Activated gamma-delta T cell (primary cell): ENCODE measurements around the gene PAXIP1.
A peak's percentile ranks its signal among the peaks of the same experiment; 100 is the strongest.
"Not testable (repeated sequence)": the region's sequence is repeated elsewhere in the genome, so short reads cannot be mapped to it uniquely, and the experiment has no call there.

Experiments used
- DNase-seq: peaks from one replicate; lab custom pipeline; 2025; lab: John Stamatoyannopoulos, UW
- total RNA-seq, 2 donors: gene quantifications; one replicate each; lab custom pipeline; 2026; lab: John Stamatoyannopoulos, UW

The PAXIP1 gene, protein sequence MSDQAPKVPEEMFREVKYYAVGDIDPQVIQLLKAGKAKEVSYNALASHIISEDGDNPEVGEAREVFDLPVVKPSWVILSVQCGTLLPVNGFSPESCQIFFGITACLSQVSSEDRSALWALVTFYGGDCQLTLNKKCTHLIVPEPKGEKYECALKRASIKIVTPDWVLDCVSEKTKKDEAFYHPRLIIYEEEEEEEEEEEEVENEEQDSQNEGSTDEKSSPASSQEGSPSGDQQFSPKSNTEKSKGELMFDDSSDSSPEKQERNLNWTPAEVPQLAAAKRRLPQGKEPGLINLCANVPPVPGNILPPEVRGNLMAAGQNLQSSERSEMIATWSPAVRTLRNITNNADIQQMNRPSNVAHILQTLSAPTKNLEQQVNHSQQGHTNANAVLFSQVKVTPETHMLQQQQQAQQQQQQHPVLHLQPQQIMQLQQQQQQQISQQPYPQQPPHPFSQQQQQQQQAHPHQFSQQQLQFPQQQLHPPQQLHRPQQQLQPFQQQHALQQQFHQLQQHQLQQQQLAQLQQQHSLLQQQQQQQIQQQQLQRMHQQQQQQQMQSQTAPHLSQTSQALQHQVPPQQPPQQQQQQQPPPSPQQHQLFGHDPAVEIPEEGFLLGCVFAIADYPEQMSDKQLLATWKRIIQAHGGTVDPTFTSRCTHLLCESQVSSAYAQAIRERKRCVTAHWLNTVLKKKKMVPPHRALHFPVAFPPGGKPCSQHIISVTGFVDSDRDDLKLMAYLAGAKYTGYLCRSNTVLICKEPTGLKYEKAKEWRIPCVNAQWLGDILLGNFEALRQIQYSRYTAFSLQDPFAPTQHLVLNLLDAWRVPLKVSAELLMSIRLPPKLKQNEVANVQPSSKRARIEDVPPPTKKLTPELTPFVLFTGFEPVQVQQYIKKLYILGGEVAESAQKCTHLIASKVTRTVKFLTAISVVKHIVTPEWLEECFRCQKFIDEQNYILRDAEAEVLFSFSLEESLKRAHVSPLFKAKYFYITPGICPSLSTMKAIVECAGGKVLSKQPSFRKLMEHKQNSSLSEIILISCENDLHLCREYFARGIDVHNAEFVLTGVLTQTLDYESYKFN
- 36.0 to 36.9 reads per million in 2 donors for total RNA-seq

DNA sequence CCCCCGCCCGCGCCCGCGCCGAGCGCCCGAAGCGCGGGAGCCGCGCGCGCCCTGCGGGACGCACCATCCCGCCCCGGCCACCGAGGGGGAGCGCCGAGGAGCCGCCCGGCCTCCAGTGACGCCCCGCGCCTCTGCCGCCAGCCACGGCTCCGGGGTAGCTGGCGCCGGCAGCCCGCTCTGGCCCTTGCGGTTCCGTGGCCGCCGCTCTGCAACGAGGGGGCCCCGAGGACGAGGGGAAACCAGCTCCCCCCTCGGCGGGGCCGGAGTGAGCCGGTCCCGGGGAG is at the start of gene PAXIP1:
Gene PAXIP1, minus strand, starts transcription at position 33 of the 284 bp plus-strand sequence. CDS start 195 bp downstream, outside the sequence.
- peak; percentile 73 for DNase-seq

DNA sequence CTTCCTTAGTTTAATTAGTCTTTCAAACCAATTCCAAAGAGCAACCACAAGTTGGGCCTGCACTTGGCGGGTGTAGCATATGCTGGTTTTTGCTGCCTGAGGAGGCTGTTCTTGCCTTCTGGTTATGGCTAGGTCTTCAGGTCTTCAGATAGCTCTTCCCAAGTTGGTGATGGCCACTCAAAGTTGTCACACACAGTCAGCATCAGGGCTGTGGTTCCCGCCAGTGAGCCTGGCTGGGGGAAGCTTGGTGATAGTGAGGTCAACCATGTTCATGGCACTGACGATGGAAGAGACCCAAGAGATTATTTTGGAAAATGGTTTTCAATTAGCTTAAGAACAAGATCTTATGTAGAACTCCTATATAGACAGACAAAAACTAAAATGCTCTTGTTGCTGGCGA is 48.4 kb upstream of the PAXIP1 start:
- no peak for DNase-seq

DNA sequence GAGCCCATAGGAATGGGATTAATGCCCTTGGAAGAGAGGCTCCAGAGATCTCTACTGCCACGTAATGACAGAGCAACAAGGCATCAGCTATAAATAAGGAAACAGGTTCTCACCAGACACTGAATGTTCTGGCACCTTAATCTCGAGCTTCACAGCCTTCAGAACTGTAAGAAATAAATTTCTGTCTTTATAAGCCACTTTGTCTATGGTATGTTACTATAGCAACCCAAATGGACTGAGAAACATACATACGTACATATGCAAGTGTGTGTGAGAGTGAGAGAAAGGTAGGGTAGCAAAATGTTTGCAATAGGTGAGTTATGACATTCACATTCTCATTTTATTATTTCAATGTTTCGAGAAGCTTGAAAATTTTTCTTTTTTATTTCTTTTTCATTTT is 45.1 kb upstream of the PAXIP1 start:
- no peak for DNase-seq

DNA sequence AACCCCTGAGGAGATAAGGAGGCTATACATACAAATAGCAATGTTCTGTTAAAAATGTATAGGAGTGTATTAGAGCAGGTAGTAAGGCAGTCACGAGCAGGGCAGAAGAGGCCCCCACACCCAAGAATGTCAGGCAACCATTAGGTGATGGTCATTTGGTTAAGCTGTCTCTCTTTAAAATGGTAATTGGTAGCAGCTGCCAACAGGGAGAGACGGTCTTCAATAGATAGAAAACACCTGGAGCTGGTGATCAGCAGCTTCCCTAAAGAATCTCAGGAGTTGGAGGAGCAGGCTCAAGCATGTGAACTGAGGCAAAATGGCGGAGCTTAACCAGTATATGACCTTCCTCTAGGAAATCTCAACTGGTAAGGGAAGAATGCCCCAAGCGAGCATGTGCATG is 40.8 kb upstream of the PAXIP1 start:
- DNase-seq: no peak

DNA sequence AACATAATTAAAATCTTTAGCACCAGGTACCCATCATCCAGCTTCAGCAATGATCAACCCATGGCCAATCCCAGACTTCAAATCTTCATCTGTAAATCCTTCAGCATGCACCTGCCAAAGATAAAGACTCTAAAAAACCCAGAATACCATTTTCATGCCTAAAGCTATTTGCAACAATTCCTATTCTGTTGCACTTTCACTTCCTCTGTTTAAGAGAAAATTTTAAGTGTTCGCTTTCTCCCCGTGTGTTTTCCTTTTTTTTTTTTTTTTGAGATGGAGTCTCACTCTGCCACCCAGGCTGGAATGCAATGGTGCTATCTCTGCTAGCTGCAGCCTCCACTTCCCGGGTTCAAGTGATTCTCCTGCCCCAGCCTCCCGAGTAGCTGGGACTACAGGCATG is 35.4 kb upstream of the PAXIP1 start:
- DNase-seq: no peak

DNA sequence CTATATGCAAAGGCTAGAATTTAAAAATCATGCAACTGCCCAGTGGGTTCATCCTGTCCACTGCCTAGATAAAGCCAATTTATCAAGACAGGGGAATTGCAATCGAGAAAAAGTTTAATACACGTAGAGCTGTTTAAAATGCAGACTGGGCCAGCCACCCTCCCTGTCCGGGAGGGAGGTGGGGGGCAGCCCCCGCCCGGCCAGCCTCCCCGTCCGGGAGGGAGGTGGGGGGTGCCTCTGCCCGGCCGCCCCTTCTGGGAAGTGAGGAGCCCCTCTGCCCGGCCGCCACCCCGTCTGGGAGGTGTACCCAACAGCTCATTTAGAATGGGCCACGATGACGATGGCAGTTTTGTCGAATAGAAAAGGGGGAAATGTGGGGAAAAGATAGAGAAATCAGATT is 31.6 kb upstream of the PAXIP1 start:
- not testable (repeated sequence) for DNase-seq

DNA sequence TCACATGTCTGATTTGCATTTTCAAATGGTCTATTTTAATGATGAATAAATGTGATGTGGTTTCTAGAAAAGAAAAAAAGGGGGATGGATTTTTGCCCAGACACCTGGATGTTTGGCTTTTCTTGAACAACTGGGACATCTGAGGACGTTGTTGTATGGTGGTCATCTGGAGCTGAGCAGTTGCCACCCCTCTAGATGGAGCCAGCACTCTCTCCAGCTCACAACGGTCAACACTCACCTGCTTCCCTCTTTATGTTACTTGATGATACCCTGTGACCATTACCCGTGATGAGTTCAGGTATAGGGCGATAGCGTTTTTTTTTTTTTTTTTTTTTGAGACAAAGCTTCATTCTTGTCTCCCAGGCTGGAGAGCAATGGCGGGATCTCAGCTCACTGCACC is 30.1 kb upstream of the PAXIP1 start:
- DNase-seq: no peak

DNA sequence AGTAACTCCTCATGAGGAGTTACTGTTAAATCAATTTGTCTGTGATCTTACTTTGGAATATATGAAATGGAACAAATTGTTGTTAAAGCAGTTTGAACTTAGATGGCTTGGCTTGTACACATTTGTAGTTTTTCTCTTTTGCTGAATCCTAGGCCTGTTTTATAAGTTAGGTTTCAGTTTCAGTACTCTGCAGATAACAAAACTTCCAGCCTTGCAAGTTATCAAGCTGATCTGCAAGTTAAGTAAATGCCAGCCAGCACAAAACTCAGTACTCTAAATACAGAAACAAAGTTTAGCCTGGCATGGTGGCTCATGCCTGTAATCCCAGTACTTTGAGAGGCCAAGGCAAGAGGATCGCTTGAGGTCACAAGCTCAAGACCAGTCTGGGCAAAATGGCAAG is 25.0 kb upstream of the PAXIP1 start:
- no peak for DNase-seq

DNA sequence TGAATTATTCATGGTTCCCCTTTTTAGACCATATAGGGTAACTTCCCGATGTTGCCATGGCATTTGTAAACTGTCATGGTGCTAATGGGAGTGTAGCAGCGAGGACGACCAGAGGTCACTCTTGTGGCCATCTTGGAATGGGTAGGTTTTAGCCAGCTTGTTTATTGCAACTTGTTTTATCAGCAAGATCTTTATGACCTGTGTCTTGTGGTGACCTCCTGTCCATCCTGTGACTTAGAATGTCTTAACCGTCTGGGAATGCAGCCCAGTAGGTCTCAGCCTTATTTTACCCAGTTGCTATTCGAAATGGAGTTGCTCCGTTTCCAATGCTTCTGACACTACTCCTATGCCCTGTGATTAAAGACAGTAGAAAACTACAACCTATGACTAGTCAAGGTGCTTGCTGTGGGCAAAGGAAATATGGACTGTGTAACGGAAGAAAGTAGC is 18.8 kb upstream of the PAXIP1 start:
- no peak for DNase-seq

DNA sequence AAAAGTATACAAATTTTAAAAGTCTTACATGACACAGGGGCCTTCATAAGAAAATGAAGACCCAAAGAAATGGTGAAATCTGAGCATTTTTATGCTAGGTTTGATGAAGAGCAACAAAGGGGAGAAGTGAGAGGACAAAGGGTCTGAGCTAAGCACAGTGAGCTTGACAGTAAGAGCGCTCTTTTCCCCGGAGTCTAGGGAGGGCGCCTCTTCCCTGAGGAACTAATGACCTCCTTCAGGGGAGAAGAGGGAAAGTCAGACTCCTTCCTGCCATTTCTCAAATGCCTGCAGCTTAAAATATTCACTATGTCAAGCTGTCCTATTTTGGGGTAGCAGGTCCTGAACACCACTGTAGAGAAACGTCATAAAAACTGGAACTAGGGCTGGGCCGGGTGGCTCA is 18.1 kb upstream of the PAXIP1 start:
- DNase-seq: no peak

DNA sequence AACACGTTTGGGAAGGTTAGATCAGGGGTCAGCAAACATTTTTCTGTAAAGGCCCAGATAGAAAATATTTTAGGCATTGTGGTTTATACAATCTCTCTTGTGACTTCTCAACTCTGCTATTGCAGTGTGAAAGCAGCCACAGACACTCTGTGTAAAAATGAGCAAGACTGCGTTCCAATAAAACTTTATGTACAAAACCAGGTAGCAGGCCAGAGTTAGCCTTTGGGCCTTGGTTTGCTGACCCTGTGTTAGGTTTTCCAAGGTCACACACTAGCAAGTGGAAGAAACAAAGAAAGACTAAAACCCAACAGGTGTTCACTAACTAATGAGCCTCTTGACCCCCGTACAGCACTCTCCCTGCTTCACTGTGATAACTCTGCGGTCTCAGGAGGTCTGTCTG is 14.9 kb upstream of the PAXIP1 start:
- DNase-seq: no peak

DNA sequence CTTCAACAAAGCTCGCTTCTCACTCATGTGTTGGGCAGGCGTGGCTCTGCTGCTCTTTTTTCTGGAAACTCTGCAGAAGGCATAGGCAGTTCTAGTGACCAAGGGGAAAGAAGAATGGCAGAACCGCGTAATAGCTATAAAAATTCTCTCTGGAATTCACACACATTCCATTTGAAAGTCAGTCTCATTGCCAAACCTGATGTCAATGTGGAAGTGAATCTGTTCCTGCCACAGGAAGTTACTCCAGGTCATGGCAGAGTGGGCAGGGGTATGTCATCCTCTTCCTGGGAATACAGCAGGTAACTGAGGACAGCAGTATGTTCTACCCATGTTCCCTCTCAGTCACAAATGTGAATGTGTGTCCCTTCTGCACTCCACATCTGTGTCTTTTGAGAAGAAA is 8.2 kb upstream of the PAXIP1 start:
- DNase-seq: no peak

DNA sequence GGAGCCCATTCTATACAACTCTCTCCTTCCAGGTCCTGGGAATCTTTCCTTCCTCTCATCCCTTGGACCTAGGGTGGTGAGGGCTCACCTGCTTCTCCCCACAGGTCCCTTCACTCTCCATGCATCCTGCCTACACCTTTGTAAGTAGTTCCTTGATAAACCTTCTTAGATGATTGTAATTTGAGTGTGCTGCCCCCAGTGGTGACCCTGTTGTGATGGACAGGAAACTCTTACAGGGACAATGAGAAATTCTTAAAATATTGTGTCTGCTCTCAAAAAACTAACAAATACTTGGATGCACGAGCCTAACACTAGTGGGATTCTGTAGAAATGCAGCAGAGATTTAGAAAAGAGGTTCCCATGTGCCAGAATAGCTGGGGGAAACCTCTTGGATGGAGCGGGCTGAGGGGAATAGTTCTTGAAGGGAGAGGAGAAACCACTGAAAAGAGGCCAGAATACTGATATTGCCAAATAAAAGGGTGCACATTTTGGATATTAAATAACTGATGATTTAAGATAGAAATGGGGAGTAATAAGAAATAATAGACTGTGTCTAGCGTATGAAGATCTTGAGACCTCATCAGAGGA is 6.7 kb upstream of the PAXIP1 start:
- no peak for DNase-seq

DNA sequence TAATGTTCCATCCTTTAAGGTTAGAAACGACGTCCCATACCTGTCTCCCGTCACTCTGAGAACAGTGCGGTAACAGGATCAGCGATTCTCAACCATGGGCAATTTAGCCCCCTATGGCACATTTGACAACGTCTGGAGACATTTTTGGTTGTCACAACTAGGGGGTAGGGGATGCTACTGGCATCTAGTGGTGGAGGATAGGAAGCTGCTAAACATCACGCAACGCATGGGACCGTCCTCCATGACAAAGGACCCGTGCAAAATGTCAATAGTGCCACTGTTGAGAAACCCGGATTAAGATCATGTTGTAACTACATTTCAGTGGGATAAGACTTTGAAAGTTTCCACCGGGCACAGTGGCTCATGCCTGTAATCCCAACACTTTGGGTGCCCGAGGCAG is 5.0 kb upstream of the PAXIP1 start:
- DNase-seq: no peak

DNA sequence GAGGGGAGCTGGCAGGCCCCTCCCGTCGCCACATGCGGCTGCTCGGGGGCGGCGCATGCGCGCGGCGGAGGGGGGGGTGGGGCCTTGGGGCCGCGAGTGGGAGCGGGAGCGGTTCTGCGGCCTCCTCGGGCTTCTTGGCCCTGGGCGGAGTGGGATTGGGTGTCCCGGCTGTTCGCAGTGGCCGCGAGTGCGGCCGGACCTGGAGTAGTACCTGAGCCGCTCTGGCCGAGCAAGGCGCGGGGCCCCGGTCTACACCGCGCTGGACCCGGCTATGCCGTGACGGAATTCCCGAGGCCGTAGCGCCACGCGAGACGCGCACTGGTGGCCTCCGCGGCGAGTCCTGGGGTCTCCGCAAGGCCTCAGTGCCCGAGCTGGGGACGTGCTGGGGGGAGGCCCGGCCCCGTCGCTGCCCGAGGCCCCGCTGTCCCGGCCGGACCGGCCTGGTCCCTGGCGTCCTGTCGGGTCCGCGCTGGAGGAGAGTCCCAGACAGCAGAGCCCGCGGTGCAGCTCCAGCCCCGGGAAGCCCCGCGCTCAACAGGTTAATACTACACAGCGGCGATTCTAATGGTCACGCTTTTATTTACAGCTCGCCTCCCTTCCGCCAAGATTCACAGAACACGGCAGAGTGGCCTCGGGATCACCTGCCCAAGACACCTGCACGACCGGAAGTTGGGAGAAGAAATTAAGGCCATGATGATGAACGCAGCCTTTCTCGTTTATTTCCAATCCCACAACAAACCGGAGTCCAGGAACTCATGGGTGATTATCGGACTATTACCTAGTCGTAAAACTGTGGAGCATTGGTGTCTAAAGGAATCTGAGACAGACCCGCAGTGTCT is 671 bp upstream of the PAXIP1 start:
- DNase-seq: peak; percentile 81

DNA sequence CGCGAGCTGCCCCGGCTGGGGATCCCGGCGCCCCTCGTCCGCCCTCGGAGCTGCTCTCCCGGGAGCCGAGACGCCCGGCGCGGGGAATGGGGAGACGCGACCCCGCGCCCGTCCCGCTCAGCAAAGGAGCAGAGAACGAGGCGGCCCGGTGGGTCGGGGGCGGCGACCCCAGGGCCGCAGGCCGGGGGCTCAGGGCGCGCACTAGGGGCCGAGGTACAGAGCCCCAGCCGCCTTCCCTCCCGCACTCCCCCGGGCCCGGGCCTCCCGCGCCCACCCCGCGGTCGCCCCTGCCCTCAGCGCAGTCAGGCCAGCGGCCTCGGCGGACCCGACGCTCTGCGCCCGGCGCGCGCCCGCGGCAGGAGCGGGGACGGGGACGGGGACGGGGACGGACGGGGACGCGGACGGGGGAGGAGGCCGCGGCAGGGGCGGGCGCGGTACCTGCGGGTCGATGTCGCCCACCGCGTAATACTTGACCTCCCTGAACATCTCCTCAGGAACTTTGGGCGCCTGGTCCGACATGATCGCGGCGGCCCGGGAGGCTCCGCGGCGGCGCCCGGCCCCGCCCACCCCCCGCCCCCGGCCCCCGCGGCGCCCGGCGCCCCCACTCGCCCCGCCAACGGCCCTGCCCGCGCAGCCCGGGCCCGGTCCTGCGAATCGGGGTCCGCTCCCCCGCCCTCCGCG is 373 bp downstream of the PAXIP1 start:
- DNase-seq: no peak

DNA sequence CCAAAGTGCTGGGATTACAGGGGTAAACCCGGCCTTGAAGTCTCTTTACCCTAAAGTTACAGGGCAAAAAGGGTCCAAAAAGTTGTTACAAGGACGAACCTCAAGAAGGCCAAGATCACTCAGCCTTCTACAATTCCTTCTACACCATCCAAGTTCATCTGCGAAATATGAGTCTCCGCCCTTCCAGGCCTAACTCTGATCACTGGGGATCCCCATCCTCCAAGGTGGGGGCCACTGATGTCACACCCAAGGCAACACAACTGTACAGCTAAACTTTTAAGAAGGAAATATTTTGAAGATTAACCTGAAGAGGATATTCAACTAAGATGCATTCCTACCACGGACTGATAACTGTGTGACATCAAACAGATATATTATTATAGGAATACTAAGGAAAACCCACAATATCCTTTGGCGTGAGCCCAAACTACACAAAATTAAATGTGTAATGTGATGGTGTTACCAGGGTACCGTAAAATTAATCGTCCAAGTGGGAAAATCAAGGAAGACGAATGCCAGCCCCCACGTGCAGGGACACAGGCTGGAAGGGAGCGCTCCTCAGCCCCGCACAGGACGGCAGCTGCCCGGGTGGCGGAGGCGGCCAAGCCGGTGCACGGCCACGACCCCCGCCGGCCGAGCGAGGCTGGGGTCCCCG is 1.0 kb downstream of the PAXIP1 start:
- no peak for DNase-seq

DNA sequence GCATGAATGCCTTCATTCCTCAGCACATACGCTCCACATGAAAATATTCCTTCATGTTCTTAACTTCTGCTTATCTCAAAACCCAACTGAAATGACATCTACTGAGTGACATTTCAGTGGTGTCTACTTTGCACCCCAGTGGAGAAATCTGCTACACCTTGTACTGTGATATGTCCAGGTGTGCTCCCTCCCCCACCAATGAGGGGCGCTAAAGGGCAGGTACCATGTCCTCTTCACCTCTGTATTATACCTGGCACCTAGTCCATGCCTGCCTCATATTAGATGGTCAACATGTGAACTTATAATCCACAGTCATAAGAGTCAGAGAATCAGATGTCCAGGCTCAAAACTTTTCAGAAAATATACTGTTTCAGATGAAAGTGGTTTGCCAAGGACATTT is 2.1 kb downstream of the PAXIP1 start:
- no peak for DNase-seq

DNA sequence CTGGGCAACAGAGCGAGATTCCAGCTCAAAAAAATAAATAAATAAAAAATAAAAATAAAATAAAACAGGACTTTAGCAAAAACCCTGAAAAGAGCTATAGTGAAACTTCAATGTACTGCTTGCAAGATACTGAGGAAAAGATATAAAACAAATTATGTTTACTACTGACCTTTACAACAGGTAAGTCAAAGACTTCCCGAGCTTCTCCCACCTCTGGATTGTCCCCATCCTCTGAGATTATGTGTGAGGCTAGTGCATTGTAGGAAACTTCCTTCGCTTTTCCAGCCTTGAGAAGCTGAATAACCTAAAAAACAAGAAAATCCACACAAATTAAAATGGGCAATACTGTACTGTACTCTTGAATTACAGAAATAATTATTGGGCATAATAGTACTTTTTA is 4.4 kb downstream of the PAXIP1 start:
- no peak for DNase-seq

DNA sequence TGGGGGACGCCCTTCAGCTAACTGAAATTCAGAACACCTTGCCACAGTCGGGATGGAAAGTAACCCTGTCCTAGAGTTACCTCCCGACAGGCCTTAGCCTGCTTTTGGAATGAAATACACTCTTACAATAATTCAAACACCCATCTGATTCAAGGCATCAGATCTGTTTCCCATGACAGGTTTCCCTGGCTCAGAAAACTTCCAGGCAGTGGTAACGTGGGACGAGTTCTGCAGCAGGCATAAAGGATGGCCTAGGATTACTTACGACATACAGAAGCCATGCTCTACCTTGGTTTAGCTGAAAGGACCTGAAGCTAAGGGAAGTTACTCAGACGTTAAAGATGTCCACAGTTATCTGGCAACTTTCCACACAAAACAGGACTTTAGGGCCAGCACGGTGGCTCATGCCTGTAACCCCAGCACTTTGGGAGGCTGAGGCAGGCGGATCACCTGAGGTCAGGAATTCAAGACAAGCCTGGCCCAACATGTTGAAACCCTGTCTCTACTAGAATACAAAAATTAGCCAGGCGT is 5.0 kb downstream of the PAXIP1 start:
- DNase-seq: no peak
